T1000 (cell line): ENCODE data around the gene SPDYA.
"Not testable (repeated sequence)": the region's sequence is repeated elsewhere in the genome, so short reads cannot be mapped to it uniquely, and the experiment has no call there.

Experiments
- DNase-seq: peaks from one replicate; lab custom pipeline; 2025; ENCODE audit warnings: mixed read lengths; lab: John Stamatoyannopoulos, UW

Gene SPDYA

DNA sequence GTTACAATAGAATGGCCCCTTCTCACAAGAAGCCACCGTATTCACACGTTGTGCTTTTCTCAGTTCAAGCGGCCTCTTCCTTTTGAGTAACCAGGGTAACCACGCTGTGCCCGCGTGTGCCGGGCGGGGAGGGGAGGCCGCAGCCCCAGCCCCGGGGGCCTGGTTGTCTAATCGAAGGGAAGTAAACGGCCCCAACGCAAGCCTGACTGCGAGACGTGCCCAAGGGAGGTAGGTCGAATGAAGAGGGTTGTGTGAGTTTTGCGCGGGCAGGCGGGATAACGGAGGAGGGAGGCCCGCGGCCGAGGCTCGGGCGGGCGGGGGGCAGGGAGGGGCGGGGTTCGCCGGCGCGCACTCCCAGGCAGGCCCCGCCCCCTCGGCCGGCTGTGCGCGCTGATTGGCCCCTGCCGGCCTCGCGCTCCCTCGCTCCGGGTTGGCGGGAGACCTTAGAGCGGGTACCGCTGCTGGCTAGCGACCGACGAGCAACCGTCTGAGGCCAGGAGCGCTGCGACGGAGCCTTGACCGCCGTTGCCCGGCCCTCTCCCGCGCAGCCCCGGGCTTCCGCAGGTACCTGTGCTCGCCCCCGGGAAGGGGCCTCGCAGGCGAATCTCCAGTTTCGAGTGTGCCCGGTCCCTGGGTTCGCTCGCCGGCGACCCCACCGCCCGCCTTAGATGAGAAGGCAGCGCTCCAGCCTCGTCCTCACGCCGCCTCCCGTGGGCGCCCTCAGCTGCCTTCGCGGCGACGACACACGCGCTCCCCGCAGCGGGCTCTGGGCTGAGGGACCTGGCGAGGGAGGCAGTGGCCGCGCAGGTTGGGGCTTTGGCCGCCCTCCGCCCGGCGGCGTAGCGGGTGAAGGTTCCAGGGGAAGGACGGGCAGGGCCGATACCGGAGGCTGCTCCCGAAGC lies at the start of gene SPDYA:
Gene SPDYA, plus strand, starts transcription at position 451 of the 902 bp plus-strand sequence. CDS start 5,181 bp downstream, outside the sequence.
- peak; percentile 58 for DNase-seq

DNA sequence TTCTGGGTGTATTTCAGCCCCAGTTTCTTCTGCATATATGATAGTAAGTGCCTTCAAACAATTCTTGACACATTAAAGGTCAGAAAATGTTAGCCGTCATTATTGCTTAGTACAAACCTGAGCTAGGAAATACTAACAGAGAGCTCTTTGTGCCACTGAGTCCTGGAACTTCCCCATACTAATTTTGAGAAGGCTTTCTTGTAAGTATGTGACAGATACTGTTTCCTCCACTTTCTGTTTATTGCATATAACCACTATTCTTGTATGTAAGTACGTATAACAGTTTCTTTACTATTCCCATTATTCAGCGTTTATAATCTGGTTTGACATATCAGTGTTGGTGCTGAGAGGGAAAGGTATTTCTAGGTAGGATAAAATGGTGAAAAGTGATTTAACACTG lies 49.2 kb upstream of the SPDYA start:
- DNase-seq: no peak

DNA sequence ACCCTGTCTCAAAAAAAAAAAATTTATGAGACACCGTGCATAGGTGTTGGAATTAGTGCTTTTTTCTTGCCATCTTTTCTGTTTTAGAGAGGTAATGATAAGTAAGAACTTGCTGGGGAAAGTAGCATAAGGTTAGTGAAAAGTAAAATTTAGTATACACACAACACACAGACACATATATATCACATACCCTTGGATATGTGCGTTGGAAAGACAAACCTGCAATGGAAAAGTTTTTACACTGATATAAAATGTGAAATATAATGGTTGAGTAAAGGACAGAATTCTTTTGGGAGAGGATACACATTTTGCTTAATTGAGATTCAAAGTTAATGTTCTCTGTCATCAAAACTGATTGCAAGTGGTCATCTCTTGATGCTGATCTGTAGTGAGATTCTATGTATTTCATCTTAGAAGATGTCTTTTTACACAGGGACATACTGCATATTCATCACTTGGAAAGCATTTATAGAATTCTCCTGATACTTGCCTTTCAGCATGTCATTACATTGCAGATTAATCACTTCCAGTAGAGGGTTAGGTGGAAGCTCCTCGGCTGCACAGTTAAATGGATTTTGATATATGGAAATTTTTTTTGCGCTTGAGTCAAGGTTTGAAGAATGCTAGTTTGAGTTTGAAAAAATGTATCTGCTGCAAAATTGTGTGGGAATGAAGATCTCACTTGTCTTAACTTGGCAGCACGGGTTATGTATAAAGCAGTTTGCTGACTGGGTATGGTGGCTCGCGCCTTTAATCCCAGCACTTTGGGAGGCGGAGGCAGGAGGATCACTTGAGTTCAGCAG lies 45.5 kb upstream of the SPDYA start:
- DNase-seq: no peak

DNA sequence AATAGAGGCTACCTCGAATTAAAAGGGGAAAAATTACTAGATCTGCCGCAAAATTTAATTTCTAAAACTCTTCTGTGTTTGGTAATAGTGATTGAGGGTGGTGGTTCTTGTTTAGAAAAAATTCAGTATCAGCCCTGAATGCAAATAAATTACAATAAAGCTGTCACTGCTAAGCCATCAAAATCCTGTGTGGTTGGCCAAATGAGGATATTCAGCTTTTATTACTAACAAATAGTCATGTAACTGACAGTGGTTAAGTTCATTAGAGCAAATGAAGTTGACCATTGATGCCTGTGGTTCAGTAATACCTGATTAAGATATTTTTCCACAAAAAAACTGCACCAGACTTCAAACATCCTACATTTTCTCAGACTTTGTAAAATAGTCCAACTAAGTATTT lies 44.6 kb upstream of the SPDYA start:
- DNase-seq: no peak

DNA sequence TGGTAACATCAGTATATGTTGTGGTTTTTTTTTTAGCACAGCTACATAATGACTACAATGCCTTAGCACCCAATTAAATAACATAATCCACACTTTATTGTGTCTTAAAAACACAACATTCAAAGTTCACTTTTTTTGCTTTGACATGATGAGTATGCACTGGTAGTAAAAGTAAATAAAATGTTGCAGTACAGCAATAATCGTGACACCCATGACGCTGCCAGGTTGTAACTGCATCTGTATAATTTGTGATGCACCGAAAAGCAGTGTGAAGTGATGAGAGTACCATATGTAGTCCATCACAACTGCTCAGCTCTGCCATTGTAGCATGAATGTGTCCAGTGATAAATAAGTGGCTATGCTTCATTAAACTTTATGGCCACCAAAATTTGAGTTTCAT lies 43.3 kb upstream of the SPDYA start:
- DNase-seq: no peak

DNA sequence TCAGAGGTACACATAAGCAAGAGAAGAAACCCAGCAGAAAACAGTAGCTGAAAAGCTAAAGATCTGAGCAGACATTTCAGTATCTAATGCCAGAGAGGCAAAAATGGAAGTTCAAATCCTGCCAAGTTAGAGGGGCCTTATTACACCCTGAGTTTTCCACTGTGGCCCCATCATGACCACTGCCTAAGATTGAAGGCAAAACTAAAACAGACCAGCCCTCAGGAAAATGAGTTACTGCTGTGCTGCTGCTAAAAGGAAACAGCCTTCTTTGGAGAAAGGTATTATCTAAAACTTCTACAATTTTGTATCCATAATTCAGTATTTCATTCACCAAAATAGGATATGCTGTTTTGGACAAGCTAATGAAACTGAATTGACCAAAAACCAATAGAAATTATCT lies 42.2 kb upstream of the SPDYA start:
- no peak for DNase-seq

DNA sequence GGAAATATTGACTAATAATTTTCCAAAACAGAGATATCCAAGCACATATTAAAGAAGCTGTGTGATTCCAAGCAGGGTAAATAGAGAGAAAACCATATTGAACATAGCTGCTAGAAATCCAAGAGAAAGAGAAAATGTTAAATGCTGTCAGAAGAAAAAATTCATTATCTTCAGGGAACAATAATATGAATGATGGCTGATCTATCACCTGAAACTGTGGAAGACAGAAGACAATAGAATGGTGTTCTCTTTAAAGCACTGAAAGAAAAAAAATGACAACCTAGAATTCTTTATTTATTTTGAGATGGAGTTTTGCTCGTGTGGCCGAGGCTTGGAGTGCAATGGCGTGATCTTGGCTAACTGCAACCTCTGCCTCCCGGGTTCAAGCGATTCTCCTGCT lies 41.7 kb upstream of the SPDYA start:
- no peak for DNase-seq

DNA sequence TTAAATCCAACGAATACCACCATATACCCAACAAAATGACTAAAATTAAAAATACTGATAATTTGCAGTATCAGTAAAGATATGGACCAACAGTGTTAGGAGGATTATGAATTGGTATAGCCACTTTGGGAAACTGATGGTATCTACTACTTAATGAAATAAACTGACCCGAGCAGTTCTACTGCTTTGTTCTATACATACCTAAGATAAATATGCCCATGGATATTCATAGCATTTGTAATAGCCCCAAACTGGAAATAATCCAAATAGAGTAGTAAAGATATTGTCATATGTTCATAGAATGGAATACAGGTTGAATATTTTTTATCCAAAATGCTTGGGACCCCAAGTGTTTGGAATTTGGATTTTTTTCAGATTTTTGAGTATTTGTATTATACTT lies 38.3 kb upstream of the SPDYA start:
- DNase-seq: no peak

DNA sequence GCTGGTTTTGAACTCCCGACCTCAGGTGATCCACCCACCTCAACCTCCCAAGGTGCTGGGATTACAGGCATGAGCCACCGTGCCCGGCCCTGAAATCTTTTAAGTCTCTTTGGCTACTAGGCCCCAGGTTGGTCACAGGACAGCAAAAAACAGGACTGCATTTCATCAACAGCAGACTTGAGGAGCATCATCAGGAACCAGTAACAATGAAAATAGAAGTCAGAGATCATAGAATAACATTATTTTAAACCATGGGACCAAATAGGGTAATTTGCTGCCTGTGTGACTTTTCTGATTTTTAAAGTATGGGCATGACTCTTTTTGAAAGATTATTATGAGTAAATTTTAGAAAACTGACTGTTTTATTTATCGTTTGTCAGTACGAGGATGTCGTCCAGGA lies 34.2 kb upstream of the SPDYA start:
- no peak for DNase-seq

DNA sequence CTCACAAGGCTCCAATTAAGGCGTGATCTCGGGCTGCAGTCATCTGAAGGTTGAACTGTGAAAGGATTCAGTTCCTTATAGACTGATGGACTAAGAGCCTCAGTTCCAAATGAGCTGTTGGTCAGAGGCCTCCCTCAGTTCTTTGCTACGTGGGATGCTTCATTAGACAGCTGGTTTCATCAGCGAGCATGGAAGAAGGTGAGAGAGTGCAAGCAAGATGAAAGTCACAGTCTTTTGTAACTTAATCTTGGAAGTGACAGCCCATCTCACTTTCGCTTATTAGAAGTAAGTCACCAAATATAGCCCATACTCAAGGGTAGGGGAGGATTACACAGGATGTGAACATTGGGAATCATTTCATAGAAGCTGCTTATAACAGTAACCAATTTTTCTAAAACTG lies 32.2 kb upstream of the SPDYA start:
- DNase-seq: no peak

DNA sequence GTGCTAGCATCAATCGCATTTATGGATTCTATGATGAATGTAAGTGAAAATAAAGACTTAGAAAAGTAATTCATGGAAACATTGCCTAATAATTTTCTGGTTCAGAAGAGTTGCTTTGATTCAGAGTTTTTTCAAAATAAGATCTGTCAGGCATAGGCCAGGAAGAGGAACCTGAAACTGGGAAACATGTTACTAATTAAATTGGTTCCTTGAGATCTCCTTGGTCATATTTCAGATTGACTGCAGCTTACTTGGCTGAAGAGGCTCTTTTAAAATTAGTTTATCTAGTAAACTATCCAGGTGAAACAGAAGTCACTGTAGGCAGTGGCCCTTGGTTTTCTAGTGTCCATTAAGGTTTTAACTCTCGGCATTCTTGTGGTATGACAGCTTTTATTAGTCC lies 31.6 kb upstream of the SPDYA start:
- DNase-seq: no peak

DNA sequence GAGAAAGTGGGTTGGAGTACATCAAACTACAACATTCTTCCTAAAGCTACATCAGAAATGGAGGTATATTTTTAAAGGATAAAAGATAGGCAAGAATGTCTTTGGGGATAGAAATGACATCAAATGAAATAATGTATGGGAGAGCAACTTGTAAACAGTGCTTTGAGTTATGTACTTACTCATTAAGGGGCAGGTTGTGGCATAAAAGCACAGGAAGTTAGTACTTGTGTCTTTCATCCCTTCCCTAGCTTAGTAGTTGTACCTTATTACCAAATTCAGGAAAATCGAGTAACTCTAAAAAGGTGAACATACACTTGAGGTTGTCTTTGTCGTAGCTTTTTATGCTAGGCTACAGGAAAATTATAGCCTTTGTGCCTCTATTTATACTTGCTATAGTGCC lies 30.1 kb upstream of the SPDYA start:
- no peak for DNase-seq

DNA sequence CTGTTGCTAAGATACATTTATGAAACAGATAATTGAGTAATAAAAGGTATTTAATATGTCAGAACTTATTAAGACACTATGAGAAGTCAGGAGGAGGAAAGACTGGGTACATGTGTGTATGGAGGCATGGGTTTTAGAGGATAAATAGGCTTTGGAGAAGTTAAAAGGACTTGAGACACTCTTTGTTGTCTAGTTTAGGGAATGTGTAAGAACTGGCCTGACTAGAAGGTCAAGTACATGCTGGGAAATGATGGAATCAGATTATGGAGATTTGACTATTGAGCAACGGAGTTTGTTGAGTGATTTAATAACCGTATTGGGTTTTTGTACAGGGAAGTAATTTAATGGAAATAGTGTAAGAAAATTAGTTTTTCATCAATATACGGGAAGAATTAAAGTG lies 28.2 kb upstream of the SPDYA start:
- no peak for DNase-seq

DNA sequence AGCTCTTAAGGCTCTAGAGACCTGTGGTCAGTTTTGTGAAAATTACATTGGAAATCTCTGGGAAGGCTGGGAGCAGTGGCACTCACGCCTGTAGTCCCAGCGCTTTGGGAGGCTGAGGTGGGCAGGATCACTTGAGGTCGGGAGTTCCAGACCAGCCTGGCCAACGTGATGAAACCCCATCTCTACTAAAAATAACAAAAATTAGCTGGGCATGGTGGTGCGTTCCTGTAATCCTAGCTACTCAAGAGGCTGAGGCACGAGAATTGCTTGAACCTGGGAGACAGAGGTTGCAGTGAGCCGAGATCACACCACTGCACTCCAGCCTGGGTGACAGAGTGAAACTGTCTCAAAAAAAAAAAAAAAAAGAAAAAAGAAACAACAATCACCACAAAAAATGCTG lies 26.1 kb upstream of the SPDYA start:
- not testable (repeated sequence) for DNase-seq

DNA sequence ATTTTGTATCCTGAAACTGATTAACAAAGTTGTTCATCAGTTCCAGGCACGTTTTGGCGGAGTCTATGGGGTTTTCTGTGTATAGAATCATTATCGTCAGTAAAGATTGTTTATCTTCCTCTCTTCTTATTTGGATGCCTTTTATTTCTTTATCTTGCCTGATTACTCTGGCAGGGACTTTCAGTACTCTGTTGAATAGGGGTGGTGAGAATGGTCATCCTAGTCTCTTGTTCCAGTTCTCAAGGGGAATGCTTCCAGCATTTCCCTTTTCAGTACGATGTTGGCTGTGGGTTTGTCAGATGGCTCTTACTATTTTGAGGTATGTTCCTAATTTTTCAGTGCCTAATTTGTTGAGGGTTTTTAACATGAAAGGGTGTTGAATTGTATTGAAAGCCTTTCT lies 14.0 kb upstream of the SPDYA start:
- no peak for DNase-seq

DNA sequence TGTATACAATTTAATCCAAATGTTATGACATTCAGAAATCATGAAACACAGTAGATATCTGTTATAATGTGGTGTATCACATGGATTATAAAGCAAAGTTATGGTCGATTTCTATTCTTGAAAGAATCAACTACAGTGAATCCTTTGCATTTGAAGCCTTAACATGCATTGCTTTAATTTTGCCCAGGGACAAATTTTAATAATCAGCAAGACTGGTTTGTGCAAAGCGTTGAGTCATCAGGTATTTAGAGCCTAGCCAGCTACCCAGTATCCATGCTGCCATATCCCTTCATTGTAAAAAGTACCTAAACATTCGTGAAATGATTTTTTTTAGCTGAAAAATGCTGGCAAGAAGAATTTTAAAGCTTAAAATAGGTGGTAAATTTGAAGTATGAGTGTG lies 8.9 kb upstream of the SPDYA start:
- DNase-seq: no peak

DNA sequence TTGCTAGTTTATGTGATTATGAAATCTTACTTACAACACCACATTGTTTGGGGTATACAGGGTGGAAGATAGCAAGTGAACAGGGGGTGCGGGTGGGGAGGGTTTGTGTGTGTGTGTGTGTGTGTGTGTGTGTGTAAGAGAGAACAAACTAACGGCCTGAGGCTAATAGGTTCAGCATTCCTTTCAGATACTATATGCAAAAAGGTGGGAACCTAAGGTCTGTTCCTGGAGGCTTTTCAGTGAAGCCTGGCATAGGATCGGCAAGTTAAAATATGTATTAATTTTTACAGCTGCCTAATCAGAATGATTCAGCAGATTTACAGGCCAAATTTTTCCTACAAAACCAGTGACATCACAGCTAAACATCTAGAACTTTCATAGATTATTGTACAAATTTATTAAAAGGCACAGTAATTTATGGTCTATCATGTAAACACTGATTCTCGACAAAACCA lies 7.6 kb upstream of the SPDYA start:
- DNase-seq: no peak

DNA sequence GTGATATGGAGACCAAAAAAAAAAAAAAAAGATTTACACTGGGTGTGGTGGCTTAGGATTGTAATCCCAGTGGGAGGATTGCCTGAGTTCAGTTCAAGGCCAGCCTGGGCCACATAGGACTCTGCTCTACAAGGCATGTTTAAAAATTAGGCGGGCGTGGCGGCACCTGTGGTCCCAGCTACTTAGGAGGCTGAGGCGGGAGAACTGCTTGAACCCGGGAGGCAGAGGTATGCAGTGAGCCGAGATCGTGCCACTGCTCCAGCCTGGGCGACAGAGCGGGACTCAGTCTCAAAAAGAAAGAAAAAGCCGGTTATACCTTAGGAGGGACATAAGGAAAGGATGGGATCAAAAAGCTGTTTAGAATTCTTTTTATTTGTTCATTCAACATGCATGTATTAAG lies 707 bp upstream of the SPDYA start:
- no peak for DNase-seq

DNA sequence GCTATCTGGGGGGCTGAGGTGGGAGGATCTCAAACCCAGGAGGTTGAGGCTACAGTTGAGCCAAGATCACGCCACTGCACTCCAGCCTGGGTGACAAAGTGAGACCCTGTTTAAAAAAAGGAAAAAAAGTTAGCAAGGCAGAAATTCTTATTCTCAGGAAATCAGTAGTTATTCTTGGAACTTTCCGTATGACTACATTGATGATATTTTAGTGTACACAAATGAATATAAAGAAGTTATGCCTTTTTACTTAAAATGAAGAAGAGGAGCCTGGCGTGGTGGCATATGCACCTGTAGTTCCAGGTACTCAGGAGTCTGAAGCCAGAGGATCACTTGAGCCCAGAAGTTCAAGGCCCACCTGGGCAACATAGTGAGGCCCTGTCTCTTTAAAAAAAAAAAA lies 7.4 kb downstream of the SPDYA start:
- DNase-seq: no peak

DNA sequence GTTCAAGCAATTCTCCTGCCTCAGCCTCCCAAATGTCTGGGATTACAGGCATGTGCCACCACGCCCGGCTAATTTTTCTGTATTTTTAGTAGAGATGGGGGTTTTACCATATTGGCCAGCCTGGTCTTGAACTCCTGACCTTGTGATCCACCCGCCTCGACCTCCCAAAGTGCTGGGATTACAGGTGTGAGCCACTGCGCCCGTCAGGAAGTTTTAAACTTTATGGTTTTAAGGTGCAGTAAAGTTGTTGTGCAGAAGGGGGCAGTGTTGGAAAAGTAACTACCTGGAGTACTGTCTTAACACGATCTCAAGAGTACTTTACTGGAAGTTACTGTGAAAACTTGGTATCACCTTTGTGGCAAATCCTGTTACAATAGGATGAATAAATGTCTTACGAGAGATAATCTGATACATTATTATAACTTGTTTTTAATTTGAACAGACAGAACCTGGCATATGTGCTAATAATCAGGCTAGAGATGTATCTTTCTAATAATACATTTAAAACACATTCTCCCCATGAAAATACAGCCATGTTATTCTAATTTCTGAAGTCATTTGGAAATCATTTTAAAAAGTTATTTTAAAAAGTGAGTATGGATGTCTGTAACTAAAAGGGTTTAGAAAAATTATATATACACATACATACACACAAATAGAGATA lies 10.8 kb downstream of the SPDYA start:
- peak; percentile 14 for DNase-seq

DNA sequence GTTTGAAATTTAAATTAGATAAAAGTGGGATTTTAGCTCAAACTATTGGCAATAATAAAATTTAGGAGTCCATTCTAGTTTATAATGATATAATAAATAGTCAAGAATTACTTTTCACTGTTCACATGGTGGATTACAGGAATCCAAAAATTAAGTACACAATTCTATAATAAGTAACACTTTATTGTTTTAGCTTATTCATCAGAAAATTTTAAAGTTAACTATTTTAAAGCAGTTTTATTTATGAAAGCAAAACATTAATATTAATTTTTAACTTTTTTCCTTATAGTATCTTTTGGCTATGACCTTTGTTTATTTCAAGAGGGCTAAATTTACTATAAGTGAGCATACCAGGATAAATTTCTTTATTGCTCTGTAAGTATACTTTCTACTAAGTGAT lies 11.4 kb downstream of the SPDYA start:
- no peak for DNase-seq

DNA sequence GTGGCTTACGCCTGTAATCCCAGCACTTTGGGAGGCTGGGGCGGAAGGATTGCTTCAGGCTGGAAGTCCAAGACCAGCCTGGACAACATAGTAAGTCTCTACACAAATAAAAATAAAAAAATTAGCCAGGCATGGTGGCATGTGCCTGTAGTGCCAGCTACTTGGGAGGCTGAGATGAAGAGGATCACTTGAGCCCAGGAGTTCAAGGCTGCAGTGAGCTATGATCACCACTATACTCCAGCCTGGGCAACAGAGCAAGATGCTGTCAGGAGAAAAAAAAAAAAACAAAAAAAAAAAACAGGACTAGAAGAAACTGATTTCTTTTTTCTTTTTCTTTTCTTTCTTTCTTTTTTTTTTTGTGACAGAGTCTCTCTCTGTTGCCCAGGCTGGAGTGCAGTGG lies 13.6 kb downstream of the SPDYA start:
- DNase-seq: no peak

DNA sequence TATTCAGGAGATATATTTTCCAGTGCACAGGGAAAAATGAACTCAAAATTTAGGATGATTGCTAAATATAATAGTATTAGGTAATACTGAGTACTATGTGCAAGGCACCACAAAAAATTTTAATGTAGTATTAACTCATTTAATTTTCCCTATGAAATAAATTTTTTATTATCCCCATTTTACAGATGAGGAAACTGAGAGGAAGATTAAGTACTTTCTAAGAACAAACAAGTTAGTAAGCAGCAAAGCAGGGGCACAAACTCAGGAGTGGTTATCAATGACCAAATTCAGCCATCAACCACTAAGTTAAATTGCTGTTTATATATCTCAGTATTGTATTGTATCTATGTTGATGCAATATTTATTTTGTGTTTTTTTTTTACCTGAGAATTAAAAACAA lies 14.2 kb downstream of the SPDYA start:
- no peak for DNase-seq
